ENCODE data around the gene COP1. TPM values are rescaled to one million over a fixed set of nuclear protein-coding genes. Genes with fewer than 3 reads are reported as not detected.
"Not testable (repeated sequence)": the region's sequence is repeated elsewhere in the genome, so short reads cannot be mapped to it uniquely, and the experiment has no call there.

The COP1 gene
- total RNA-seq, 1 donor, result 74.7 TPM

DNA sequence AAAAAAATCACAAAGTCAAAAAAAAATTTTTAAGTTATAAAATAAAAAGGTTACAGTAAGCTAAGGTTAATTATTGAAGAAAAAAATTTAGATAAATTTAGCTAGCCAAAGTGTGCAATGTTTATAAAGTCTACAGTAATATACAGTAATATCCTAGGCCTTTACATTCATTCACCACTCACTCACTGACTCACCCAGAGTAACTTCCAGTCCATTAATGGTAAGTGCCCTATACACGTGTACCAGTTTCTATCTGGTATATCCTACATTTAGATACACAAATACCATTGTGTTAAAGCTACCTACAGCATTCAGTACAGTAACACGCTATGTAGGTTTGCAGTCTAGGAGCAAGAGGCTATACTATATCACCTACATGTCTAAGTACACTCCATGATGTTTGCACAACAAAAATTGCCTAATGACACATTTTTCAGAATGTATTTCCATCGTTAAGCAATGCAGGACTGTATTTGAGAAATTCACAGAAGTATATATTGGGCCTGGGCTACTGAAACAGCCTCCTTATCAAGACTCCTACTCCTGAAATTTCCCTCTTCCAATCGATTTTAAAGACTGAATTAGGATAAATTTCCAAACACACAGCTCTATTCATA, 155.1 kb downstream of the COP1 start:
- H3K4me1 ChIP-seq (ENCODE audit: insufficient read depth, low read length), result no peaks in the 10 kb centered on the region
- no peaks in the 10 kb centered on the region for H3K9me3 ChIP-seq (ENCODE audit: low read depth, low read length)
- no peaks in the 10 kb centered on the region for H3K27me3 ChIP-seq (ENCODE audit: insufficient read depth, low read length)
- H3K4me3 ChIP-seq (ENCODE audit: low read length), result no peak overlapping the region

DNA sequence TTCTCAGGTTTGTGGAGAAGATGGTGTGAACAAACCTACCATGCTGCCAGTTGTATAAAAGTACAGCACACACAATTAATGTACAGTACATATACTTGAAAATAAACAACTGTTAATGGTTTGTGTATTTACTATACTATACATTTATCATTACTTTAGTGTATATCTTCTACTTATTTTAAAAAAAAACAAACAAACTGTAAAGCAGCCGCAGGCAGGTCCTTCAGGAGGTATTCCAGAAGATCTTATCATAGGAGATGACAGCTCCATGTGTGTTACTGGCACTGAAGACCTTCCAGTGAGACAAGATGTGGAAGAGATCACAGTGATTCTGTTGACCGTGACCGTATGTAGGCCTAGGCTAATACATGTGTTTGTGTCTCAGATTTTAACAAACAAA, 155.7 kb downstream of the COP1 start:
- Histone ChIP-seq H3K4me3 (ENCODE audit: low read length) (no peak overlapping the region), H3K9me3 (ENCODE audit: low read depth, low read length) (no peaks in the 10 kb centered on the region), H3K4me1 (ENCODE audit: insufficient read depth, low read length) (no peaks in the 10 kb centered on the region), H3K27me3 (ENCODE audit: insufficient read depth, low read length) (no peaks in the 10 kb centered on the region)

DNA sequence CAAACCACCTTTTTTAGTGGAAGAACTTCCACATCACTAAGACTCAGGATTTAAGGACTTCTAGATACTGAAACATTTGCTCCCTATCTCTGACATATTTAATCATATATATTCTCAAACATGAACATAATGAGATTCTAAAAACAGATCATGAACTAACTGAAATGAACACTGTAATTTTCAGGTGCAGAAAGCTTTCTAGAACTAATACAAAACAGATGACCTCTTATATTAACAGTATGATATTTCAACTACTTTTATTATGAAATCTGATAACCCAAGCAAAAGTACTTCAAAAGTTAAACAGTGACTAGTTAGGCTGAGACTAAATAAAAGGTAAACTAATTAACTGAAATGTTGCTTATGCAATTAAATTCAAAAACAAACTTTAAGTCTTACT, 157.5 kb downstream of the COP1 start:
- no peak overlapping the region for H3K4me3 ChIP-seq (ENCODE audit: low read length)
- H3K9me3 ChIP-seq (ENCODE audit: low read depth, low read length), result no peaks in the 10 kb centered on the region
- no peaks in the 10 kb centered on the region for H3K4me1 ChIP-seq (ENCODE audit: insufficient read depth, low read length)

DNA sequence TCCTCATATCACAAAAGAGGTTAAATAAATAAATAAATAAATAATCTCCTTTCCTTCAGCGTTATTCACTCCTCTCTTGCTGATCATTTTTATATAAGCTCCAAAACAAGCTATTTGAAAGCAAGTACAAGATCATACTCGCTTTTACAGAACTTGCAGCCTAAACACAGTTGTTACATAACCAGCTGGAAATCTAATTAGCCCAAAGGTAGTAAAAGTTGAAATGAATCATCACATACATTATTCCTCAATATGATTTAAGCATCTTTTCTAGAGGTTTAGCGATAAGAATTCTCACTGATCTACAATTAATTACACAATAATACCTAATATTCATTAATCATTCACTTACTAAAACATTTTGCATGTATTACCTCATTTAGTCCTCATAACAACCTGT, 160.2 kb downstream of the COP1 start:
- no peaks in the 10 kb centered on the region for H3K9me3 ChIP-seq (ENCODE audit: low read depth, low read length)
- no peaks in the 10 kb centered on the region for H3K4me1 ChIP-seq (ENCODE audit: insufficient read depth, low read length)
- no peak overlapping the region for H3K4me3 ChIP-seq (ENCODE audit: low read length)
- H3K27me3 ChIP-seq (ENCODE audit: insufficient read depth, low read length), result no peaks in the 10 kb centered on the region

More for the DNA sequence above, 157.5 kb downstream of the COP1 start:
- H3K27me3 ChIP-seq (ENCODE audit: insufficient read depth, low read length), result no peaks in the 10 kb centered on the region

DNA sequence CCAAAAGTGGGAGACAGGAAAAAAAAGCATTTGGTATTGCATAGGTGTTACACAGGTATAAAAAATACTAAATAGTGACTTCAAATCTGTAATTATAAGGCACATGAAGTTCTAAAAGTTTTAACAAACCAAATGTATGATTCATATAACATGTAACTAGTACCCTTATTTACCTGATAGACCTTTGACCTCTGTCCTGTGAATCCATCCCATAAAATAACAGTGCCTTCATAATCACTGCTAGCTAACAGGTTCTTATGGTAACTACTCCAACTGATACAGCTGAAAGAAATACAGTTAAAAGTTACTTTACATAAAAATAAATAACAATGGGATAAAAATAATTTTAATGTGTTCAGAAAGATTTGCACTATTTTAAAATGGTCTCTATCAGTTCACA, 163.5 kb downstream of the COP1 start:
- H3K4me3 ChIP-seq (ENCODE audit: low read length), result no peak overlapping the region
- no peaks in the 10 kb centered on the region for H3K4me1 ChIP-seq (ENCODE audit: insufficient read depth, low read length)
- no peaks in the 10 kb centered on the region for H3K27me3 ChIP-seq (ENCODE audit: insufficient read depth, low read length)
- no peaks in the 10 kb centered on the region for H3K9me3 ChIP-seq (ENCODE audit: low read depth, low read length)

DNA sequence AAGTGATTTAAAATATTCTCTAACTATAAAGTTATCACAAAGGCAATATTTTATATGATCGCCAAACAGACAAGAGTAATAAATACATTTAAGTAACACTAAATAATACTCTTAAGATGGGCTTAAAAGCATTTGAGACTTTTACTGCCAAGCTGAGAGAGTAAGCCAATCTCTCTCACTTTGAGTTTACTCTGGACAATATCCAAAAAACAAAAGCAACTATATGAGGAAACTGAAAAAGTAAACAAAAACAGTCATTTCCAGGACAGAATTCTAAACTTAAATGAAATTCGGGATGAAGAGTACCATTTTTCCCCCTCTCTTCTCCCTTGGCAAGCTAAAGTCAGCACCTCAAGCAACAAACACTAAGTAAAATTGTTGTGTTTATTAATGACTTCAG, 173.2 kb downstream of the COP1 start:
- H3K4me3 ChIP-seq (ENCODE audit: low read length), result no peak overlapping the region
- no peaks in the 10 kb centered on the region for H3K27me3 ChIP-seq (ENCODE audit: insufficient read depth, low read length)
- no peaks in the 10 kb centered on the region for H3K4me1 ChIP-seq (ENCODE audit: insufficient read depth, low read length)
- no peaks in the 10 kb centered on the region for H3K9me3 ChIP-seq (ENCODE audit: low read depth, low read length)

DNA sequence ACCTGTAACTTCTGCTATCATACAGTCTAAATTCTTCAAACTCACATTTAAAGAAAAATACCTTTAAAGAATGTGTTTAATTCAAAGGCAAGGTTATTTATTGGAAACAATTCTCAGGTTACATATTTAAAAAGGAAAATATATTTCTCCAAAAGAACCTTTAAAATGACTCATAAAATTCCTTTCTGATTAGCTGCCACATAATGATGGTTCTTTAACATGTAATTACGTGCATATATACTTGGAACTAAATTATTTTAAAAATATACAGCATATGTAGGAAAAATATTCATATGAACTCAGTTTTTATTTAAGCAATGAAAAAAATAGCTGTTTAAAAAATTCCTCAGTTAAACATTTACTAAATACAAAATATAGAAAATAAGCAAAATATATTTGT, 173.6 kb downstream of the COP1 start:
- no peaks in the 10 kb centered on the region for H3K9me3 ChIP-seq (ENCODE audit: low read depth, low read length)
- H3K4me1 ChIP-seq (ENCODE audit: insufficient read depth, low read length), result no peaks in the 10 kb centered on the region
- no peak overlapping the region for H3K4me3 ChIP-seq (ENCODE audit: low read length)
- H3K27me3 ChIP-seq (ENCODE audit: insufficient read depth, low read length), result no peaks in the 10 kb centered on the region

DNA sequence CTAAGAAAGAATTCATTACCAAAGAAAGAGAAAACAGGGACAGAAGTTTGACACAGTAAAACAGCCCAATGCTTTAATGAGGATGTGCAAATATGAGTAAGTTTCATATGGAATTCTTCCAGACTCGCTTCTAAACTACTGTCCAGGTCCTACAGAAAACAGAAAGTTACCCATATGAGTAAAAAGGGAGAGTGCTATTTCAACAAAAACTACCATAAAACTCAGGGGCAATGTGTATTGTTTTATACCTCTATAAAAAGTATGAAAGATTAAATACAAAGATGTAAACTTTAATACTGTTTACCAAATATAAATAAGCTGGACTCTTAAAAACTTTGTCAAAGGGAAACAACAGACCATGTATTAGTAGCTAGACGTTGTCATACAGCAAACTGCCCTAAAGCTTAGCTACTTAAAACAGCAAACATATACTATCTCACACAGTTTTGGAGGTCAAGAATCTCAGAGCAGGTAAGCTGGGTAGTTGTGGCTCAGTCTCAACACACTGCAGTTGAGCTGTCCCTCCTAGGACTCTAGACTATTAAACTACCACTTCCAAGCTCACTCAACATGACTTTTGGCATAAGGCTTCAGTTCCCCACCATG, 174.9 kb downstream of the COP1 start:
- H3K4me1 ChIP-seq (ENCODE audit: insufficient read depth, low read length), result no peaks in the 10 kb centered on the region

DNA sequence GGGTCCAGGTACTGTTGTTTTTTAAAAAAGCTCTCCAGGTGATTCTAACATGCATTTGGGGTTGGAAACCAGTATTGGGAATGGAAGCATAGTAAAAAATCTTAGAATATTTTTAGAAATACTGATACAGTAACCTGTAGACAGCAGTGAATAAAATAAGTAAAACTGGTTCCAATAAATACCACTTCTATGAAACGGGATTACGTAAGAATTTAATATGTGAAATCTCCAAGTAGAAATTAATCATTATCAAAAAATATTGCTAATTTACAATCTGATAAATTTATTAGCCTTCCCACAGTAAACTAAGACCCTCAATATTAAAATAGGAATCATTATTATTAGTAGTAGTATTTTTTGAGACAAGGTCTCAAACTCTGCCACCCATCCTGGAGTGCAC, 177.5 kb downstream of the COP1 start:
- Histone ChIP-seq H3K4me1 (ENCODE audit: insufficient read depth, low read length) (no peaks in the 10 kb centered on the region), H3K27me3 (ENCODE audit: insufficient read depth, low read length) (no peaks in the 10 kb centered on the region), H3K9me3 (ENCODE audit: low read depth, low read length) (no peaks in the 10 kb centered on the region), H3K4me3 (ENCODE audit: low read length) (no peak overlapping the region)

More for the DNA sequence above, 174.9 kb downstream of the COP1 start:
- Histone ChIP-seq H3K4me3 (ENCODE audit: low read length) (no peak overlapping the region), H3K9me3 (ENCODE audit: low read depth, low read length) (no peaks in the 10 kb centered on the region), H3K27me3 (ENCODE audit: insufficient read depth, low read length) (no peaks in the 10 kb centered on the region)

DNA sequence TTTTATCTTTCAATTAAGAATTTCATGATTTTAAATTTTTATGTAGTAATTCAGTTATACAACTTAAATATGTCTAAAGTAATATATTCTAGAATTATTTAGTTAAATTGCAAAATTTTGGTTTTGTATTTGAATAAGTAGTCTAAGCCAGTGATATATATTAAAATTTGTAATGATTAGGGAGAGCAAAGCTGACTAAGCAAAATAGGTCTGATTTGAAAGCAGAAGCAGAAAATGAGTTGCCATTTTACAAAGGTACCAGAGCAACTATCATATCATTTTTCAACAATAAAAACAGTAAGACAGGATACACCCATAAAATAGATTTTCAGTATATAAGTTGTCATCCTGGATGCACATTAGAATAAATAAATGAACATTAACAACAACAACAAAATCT, 177.9 kb downstream of the COP1 start:
- Histone ChIP-seq H3K4me3 (ENCODE audit: low read length) (no peak overlapping the region), H3K4me1 (ENCODE audit: insufficient read depth, low read length) (no peaks in the 10 kb centered on the region), H3K27me3 (ENCODE audit: insufficient read depth, low read length) (no peaks in the 10 kb centered on the region), H3K9me3 (ENCODE audit: low read depth, low read length) (no peaks in the 10 kb centered on the region)

DNA sequence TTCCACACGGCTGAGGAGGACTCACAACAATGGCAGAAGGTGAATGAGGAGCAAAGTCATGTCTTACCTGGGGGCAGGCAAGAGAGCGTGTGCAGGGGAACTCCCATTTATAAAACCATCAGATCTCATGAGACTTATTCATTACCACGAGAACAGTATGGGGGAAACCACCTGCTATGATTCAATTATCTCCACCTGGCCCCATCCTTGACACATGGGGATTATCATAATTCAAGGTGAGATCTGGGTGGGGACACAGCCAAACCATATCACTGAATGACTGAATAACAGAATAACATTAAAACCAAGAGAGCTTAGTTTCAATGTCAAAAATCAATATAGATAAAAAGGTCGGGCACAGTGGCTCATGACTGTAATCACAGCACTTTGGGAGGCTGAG, 179.2 kb downstream of the COP1 start:
- not testable (repeated sequence) for H3K4me1 ChIP-seq (ENCODE audit: insufficient read depth, low read length); H3K27me3 ChIP-seq (ENCODE audit: insufficient read depth, low read length); H3K9me3 ChIP-seq (ENCODE audit: low read depth, low read length); H3K4me3 ChIP-seq (ENCODE audit: low read length)

DNA sequence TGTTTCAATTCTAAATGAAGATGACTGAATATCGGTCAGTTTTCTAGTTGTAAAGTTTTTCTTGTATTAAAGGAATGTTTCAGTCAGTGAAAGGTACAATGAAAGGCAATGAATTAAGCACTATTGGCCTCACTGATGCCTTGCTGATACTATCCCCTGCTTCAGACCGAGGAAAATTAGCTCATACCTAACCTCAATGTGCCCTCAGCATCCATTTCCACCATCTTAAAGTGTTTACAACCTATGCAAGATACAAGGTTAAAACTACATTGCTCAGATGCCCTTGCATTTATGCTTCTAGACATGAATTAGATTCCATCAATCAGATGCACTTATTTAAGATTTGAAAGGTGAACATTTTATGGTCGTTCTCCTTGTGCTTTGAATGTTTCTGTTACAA, 184.5 kb downstream of the COP1 start:
- Histone ChIP-seq H3K4me1 (ENCODE audit: insufficient read depth, low read length) (no peaks in the 10 kb centered on the region), H3K9me3 (ENCODE audit: low read depth, low read length) (no peaks in the 10 kb centered on the region), H3K4me3 (ENCODE audit: low read length) (no peak overlapping the region), H3K27me3 (ENCODE audit: insufficient read depth, low read length) (no peaks in the 10 kb centered on the region)

DNA sequence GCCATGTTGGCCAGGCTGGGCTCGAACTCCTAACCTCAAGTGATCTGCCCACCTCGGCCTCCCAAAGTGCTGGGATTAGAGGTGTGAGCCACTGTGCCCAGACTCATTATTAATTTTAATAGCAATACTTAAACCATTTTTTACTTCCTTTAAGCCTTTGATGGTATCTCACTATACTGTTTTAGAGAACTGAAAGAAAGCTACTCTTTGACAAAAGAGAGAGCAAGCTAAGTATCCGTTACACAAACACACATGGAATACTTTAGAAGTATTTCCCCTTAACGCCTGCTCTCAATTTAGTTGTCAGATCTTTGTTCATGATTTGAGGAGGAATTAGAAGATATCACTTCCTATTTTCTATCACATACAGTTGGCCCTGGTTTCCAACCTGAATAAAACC, 189.4 kb downstream of the COP1 start:
- Histone ChIP-seq H3K9me3 (ENCODE audit: low read depth, low read length) (no peaks in the 10 kb centered on the region), H3K27me3 (ENCODE audit: insufficient read depth, low read length) (no peaks in the 10 kb centered on the region), H3K4me1 (ENCODE audit: insufficient read depth, low read length) (no peaks in the 10 kb centered on the region), H3K4me3 (ENCODE audit: low read length) (no peak overlapping the region)

DNA sequence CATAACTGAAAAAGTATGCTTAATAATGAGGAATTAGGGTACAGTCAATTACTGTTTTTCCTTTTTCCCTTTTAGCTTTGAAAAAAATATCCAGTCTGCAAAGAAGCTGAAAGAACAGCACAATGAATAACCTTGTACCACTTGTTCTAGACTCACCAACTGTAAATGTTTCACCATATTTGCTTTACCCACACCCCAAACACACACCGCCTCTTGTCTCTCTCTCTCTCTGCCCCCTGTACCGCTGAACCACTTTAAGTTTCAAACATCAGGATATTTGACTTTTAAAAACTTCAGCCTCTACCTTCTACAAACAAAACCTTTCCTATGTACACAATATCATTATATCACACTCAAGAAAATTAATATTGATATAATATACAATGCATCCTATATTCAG, 197.1 kb downstream of the COP1 start:
- Histone ChIP-seq H3K9me3 (ENCODE audit: low read depth, low read length) (no peaks in the 10 kb centered on the region), H3K4me3 (ENCODE audit: low read length) (no peak overlapping the region), H3K27me3 (ENCODE audit: insufficient read depth, low read length) (no peaks in the 10 kb centered on the region), H3K4me1 (ENCODE audit: insufficient read depth, low read length) (no peaks in the 10 kb centered on the region)

DNA sequence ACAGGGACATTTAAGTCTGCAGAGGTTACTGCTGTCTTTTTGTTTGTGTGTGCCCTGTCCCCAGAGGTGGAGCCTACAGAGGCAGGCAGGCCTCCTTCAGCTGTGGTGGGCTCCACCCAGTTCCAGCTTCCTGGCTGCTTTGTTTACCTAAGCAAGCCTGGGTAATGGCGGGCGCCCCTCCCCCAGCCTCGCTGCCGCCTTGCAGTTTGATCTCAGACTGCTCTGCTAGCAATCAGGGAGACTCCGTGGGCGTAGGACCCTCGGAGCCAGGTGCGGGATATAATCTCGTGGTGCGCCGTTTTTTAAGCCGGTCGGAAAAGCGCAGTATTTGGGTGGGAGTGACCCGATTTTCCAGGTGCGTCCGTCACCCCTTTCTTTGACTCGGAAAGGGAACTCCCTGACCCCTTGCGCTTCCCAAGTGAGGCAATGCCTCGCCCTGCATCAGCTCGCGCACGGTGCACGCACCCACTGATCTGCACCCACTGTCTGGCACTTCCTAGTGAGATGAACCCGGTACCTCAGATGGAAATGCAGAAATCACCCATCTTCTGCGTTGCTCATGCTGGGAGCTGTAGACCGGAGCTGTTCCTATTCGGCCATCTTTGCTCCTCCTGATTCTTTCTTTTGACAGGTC, 199.2 kb downstream of the COP1 start:
- H3K4me1 ChIP-seq (ENCODE audit: insufficient read depth, low read length); H3K4me3 ChIP-seq (ENCODE audit: low read length); H3K9me3 ChIP-seq (ENCODE audit: low read depth, low read length); H3K27me3 ChIP-seq (ENCODE audit: insufficient read depth, low read length): not testable (repeated sequence)

DNA sequence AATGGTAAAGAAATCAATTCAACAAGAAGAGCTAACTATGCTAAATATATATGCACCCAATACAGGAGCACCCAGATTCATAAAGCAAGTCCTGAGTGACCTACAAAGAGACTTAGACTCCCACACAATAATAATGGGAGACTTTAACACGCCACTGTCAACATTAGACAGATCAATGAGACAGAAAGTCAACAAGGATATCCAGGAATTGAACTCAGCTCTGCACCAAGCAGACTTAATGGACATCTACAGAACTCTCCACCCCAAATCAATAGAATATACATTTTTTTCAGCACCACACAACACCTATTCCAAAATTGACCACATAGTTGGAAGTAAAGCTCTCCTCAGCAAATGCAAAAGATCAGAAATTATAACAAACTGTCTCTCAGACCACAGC, 212.4 kb downstream of the COP1 start:
- not testable (repeated sequence) for H3K27me3 ChIP-seq (ENCODE audit: insufficient read depth, low read length); H3K9me3 ChIP-seq (ENCODE audit: low read depth, low read length); H3K4me1 ChIP-seq (ENCODE audit: insufficient read depth, low read length); H3K4me3 ChIP-seq (ENCODE audit: low read length)
